Measurements from ENCODE around the gene RABGGTB. TPM values are rescaled to one million over a fixed set of nuclear protein-coding genes. Genes with fewer than 3 reads are reported as not detected.

RABGGTB gene
- total and polyA plus RNA-seq, 4 donors = 24.3 to 74.8 (median 47.2) TPM

DNA sequence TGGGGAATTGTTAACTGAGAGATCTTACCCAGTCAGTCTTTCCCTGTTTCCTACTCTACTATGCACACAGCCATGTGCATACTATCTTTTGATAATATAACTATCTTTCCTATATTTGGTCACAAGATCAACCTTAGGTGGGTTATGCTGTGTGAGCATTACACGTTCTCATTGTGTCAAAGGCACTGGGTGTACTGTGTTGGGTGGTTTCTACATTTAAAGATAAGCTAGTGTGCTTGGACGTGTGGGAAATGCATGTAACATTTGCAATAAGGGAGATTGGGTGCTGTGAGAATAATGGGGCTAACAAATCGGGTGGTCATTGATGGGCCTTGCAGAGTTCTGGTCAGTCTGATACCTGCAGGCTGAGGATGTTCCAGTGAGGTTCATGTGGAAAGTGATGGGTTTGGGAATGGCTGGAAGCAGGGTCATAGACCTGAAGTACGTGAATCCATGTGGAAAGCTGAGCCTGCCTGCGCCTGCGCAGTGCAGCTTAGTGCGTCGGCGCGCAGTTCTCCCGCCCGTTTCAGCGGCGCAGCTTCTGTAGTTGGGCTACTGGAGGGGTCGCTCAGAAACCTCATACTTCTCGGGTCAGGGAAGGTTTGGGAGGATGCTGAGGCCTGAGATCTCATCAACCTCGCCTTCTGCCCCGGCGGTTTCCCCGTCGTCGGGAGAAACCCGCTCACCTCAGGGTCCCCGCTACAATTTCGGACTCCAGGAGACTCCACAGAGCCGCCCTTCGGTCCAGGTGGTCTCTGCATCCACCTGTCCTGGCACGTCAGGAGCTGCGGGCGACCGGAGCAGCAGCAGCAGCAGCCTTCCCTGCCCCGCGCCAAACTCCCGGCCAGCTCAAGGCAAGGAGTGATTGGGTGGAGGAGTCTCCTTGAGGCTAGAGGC, 10.6 kb downstream of the RABGGTB start, which contains the start of gene MSH4:
MSH4 (plus strand) TSS at position 507 of the 897 bp plus-strand sequence; CDS start at position 611, 104 bp downstream.
- Histone ChIP-seq H3K27ac (ENCODE audit: low read depth in 1 of 2, low read length in 2 of 2) (no peak within 1 kb of the TSS), H3K4me1 (ENCODE audit: control insufficient read depth in 4 of 4, insufficient read depth in 4 of 4, low read length in 3 of 4) (no peaks in the 10 kb centered on the region), H3K9ac (ENCODE audit: low read depth in 1 of 2, low read length in 2 of 2) (no peak within 1 kb of the TSS), H3K9me3 (ENCODE audit: control insufficient read depth in 4 of 4, low read length in 3 of 4) (no peaks in the 10 kb centered on the region), H3K27me3 (ENCODE audit: control insufficient read depth in 4 of 4, insufficient read depth in 4 of 4, low read length in 3 of 4) (no peaks in the 10 kb centered on the region), H3K36me3 (ENCODE audit: control insufficient read depth in 4 of 4, insufficient read depth in 3 of 4, low read depth in 1 of 4, low read length in 3 of 4) (peaks cover 11 to 46% (median 38%) of the 10 kb centered on the region in 4 donors), H3K4me3 (ENCODE audit: low read depth in 1 of 3, low read length in 3 of 3) (no peak within 1 kb of the TSS)
- DNase-seq (ENCODE audit: low spot score) = no peak
- WGBS = 80% methylated on average over 34 of the region's 34 CpGs
- no peak for TF ChIP-seq TAF1 (conservative IDR thresholded peaks at IDR 0.05)
- no peak for TF ChIP-seq EGR1 (IDR thresholded peaks at IDR 0.05; ENCODE audit: low read depth in 2 of 2)
- no peak for TF ChIP-seq FOXA2 (IDR thresholded peaks at IDR 0.05)
- TF ChIP-seq, protein P1, sequence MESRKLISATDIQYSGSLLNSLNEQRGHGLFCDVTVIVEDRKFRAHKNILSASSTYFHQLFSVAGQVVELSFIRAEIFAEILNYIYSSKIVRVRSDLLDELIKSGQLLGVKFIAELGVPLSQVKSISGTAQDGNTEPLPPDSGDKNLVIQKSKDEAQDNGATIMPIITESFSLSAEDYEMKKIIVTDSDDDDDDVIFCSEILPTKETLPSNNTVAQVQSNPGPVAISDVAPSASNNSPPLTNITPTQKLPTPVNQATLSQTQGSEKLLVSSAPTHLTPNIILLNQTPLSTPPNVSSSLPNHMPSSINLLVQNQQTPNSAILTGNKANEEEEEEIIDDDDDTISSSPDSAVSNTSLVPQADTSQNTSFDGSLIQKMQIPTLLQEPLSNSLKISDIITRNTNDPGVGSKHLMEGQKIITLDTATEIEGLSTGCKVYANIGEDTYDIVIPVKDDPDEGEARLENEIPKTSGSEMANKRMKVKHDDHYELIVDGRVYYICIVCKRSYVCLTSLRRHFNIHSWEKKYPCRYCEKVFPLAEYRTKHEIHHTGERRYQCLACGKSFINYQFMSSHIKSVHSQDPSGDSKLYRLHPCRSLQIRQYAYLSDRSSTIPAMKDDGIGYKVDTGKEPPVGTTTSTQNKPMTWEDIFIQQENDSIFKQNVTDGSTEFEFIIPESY (IDR thresholded peaks at IDR 0.05) = no peak
- no peak for TF ChIP-seq HNF4G (IDR thresholded peaks at IDR 0.05)
- TF ChIP-seq SP1 (IDR thresholded peaks at IDR 0.05) = no peak
- no peak for TF ChIP-seq YY1 (IDR thresholded peaks at IDR 0.05)
- TF ChIP-seq, protein P2, sequence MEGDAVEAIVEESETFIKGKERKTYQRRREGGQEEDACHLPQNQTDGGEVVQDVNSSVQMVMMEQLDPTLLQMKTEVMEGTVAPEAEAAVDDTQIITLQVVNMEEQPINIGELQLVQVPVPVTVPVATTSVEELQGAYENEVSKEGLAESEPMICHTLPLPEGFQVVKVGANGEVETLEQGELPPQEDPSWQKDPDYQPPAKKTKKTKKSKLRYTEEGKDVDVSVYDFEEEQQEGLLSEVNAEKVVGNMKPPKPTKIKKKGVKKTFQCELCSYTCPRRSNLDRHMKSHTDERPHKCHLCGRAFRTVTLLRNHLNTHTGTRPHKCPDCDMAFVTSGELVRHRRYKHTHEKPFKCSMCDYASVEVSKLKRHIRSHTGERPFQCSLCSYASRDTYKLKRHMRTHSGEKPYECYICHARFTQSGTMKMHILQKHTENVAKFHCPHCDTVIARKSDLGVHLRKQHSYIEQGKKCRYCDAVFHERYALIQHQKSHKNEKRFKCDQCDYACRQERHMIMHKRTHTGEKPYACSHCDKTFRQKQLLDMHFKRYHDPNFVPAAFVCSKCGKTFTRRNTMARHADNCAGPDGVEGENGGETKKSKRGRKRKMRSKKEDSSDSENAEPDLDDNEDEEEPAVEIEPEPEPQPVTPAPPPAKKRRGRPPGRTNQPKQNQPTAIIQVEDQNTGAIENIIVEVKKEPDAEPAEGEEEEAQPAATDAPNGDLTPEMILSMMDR (IDR thresholded peaks at IDR 0.05; ENCODE audit: low read depth, low read length, missing input control) = no peak

DNA sequence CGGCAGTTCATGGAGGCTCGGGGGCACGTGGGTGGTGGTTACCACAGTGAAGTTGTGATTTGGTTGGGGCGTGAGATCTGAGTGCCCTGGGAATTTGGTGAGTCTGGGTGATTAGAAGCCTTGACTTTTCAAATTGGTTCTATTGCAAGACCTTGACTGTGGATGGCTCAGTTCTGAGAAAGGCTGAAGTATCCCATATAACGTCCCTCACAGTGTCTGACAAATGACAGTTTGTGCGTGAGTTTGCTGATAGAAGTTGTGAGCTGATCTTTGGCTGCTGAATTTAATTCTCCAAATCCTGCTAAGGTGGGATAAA, 11.2 kb downstream of the RABGGTB start:
- no peak overlapping the region for H3K9ac ChIP-seq (ENCODE audit: low read depth in 1 of 2, low read length in 2 of 2)
- H3K4me1 ChIP-seq (ENCODE audit: control insufficient read depth in 4 of 4, insufficient read depth in 4 of 4, low read length in 3 of 4) = no peaks in the 10 kb centered on the region
- H3K9me3 ChIP-seq (ENCODE audit: control insufficient read depth in 4 of 4, low read length in 3 of 4) = no peaks in the 10 kb centered on the region
- no peaks in the 10 kb centered on the region for H3K27me3 ChIP-seq (ENCODE audit: control insufficient read depth in 4 of 4, insufficient read depth in 4 of 4, low read length in 3 of 4)
- H3K4me3 ChIP-seq (ENCODE audit: low read depth in 1 of 3, low read length in 3 of 3) = no peak overlapping the region
- WGBS = 83% methylated on average over 6 of the region's 6 CpGs
- no peak for DNase-seq (ENCODE audit: low spot score)
- H3K27ac ChIP-seq (ENCODE audit: low read depth in 1 of 2, low read length in 2 of 2) = no peak overlapping the region
- H3K36me3 ChIP-seq (ENCODE audit: control insufficient read depth in 4 of 4, insufficient read depth in 3 of 4, low read depth in 1 of 4, low read length in 3 of 4) = peaks cover 9 to 40% (median 34%) of the 10 kb centered on the region in 4 donors
- no peak for TF ChIP-seq FOXA2 (IDR thresholded peaks at IDR 0.05)
- no peak for TF ChIP-seq TAF1 (conservative IDR thresholded peaks at IDR 0.05)
- no peak for TF ChIP-seq GABPA (IDR thresholded peaks at IDR 0.05 in 1 of 2, conservative IDR thresholded peaks at IDR 0.05 in 1 of 2)
- TF ChIP-seq, protein P3, sequence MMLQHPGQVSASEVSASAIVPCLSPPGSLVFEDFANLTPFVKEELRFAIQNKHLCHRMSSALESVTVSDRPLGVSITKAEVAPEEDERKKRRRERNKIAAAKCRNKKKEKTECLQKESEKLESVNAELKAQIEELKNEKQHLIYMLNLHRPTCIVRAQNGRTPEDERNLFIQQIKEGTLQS (IDR thresholded peaks at IDR 0.05) = no peak
- no peak for TF ChIP-seq RXRA (IDR thresholded peaks at IDR 0.05)
- TF ChIP-seq, protein P2 (IDR thresholded peaks at IDR 0.05; ENCODE audit: low read depth, low read length, missing input control) = no peak
- no peak for TF ChIP-seq NR2F2 (IDR thresholded peaks at IDR 0.05)
- no peak for TF ChIP-seq HNF4A (conservative IDR thresholded peaks at IDR 0.05)
- no peak for TF ChIP-seq RAD21 (IDR thresholded peaks at IDR 0.05)
- no peak for TF ChIP-seq EGR1 (IDR thresholded peaks at IDR 0.05; ENCODE audit: low read depth in 2 of 2)

Measured in liver (tissue), 9 donors.